HL-60/S4 (cell line): ENCODE measurements around the gene CHRNA5.

ENCODE experiments used
- in situ Hi-C: fragments of 300-500 bp; cut with MboI; formaldehyde crosslinking; loops from 2 replicates; pipeline ENCODE4 v1.14.3; 2022; ENCODE audit warnings: low sequenced_read_pairs

The CHRNA5 gene

GRCh38 chr15:78636378-78636859, 71.1 kb downstream of the CHRNA5 start:
- in situ Hi-C loops, result no loop called here

DNA sequence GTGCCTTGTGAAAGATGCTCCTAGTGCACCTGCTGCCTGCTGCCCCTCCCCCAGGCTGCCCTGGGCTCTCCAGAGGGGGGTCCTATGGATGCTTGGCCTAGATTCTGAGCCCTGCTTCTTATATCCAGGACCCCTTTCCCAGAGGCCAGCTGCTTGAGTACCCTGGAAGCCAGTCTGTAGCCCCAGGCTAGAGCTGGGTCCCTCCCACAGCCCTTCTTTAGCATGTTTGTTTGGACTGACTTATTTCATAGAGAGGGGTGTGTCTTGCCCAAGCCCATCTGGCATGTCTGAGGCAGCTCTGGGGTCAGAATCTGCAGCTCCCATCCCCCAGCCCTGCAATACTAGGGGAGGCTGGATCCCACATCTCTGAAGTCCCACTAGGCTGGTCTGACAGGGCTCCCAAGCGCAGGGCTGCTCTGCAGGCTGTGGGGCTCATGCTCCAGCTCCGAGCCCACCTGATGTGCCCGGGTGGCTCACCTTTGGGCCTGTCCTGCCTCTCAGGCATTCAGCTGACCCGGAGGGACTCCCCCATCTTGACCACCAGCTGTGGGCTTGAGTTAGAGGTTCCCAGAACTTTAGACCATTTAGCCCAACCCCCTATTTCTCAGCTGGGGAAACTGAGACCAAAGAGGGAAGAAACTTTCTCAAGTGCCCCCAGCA, 72.6 kb downstream of the CHRNA5 start:
- in situ Hi-C loops, result no loop called here

DNA sequence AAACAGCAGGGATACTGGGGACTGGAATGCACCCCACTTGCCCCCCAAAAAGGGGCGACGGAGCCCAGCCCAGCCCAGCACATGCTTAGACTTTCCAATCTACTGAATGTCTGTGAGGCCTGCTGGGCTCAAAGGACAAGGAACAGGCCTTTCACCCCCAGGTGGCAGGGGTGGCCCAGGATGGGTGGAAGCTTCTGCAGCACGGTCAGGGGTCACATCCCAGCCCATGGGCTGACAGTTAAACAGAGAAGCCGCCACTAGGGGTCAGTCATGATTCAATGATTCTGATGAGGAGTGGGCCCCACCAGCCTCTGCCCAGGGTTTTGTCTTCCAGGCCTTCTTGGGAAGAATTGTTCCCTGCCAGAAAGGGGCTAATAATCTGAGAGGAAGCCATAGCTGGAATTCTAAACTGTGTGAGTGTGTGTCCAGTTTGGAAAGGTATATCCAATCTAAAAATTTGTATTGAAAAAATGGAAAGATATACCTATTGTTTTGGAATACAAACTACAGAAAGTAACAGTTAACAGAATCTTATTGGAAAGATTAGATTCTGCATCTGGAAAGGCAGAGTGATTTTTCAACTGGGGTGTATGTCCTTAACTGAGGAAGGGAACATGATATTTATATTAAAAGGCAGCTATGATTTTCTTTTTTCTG, 73.5 kb downstream of the CHRNA5 start:
- in situ Hi-C loops, result no loop called here

DNA sequence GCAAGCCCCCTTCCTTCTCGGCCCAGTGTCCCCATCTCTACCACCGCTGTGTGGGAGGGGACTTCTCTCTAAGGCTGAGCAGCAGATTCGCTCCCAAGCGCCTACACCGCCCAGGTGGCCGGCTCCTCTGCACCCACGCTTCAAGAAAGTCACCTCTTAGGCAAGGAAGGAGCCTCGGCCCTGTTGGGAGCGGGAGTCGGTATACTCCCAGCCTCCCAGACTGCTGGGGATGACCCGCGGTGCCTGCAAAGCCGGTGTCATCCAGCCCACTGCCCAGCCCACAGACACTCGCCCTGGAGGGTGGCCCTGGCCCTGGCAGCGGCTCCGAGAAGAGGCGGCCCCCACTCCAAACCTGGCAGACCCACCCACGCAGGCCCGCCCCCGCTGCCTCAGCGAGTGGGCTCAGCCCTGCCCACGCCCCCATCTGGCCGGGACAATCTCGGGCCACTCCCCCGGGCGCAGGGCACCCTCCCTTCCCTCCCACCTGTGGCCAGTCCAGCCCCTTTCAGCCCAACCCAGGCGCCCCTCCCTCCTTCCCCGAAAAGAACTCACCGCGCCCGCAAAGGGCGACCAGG, 75.3 kb downstream of the CHRNA5 start:
- in situ Hi-C loops, result loop anchor here (10.0 kb wide), 1 partner anchor 74 kb away; no protein-coding TSS in a partner anchor

- in situ Hi-C loops, result loop anchor here (10.0 kb wide), 1 partner anchor 74 kb away; no protein-coding TSS in a partner anchor
Observed at GRCh38 chr15:78641102-78641748, 75.9 kb downstream of the CHRNA5 start, which contains the start of gene CHRNB4. CHRNB4 (minus strand) TSS chr15:78641210; CDS start chr15:78641133, 77 bp downstream.

GRCh38 chr15:78641749-78642275, 76.5 kb downstream of the CHRNA5 start:
- in situ Hi-C loops, result loop anchor here (10.0 kb wide), 1 partner anchor 73 kb away; no protein-coding TSS in a partner anchor

- in situ Hi-C loops, result loop anchor here (10.0 kb wide), 1 partner anchor 72 kb away; no protein-coding TSS in a partner anchor
Observed at GRCh38 chr15:78642331-78642730, 77.0 kb downstream of the CHRNA5 start.
